ENCODE results near the gene GNPTAB. TPM values are rescaled to one million over a fixed set of nuclear protein-coding genes. Genes with fewer than 3 reads are reported as not detected.

The GNPTAB gene
- total RNA-seq, 1 experiment from 2014 or later: 25.4 TPM

GRCh38 chr12:101733166-101733565 lies 97.6 kb downstream of the GNPTAB start (continued):
- TF ChIP-seq GTF2I (CRISPR knock-in tag; conservative IDR thresholded peaks at IDR 0.05) (no peak), ATF6 (CRISPR knock-in tag; IDR thresholded peaks at IDR 0.05) (no peak), GRHL2 (CRISPR knock-in tag; IDR thresholded peaks at IDR 0.05; ENCODE audit: insufficient replicate concordance, severe bottlenecking) (no peak), ERG (CRISPR knock-in tag; IDR thresholded peaks at IDR 0.05) (no peak), NFATC4 (CRISPR knock-in tag; IDR thresholded peaks at IDR 0.05) (no peak), USF1 (CRISPR knock-in tag; IDR thresholded peaks at IDR 0.05) (no peak), E2F1 (CRISPR knock-in tag; IDR thresholded peaks at IDR 0.05) (no peak), USF2 (CRISPR knock-in tag; IDR thresholded peaks at IDR 0.05) (no peak), GABPB1 (CRISPR knock-in tag; IDR thresholded peaks at IDR 0.05) (no peak), MAX (CRISPR knock-in tag; IDR thresholded peaks at IDR 0.05) (no peak), FOXP4 (CRISPR knock-in tag; IDR thresholded peaks at IDR 0.05) (no peak), SOX15 (CRISPR knock-in tag; IDR thresholded peaks at IDR 0.05) (no peak)

- TF ChIP-seq ESRRA (CRISPR knock-in tag; IDR thresholded peaks at IDR 0.05; ENCODE audit: borderline replicate concordance): no peak
- no peak for TF ChIP-seq CREB1 (CRISPR knock-in tag; IDR thresholded peaks at IDR 0.05)
- no peak for TF ChIP-seq ZNF671 (CRISPR knock-in tag; IDR thresholded peaks at IDR 0.05)
- no peak for TF ChIP-seq USF2 (CRISPR knock-in tag; IDR thresholded peaks at IDR 0.05)
- Mint-ChIP-seq H3K36me3 (no peaks in the 10 kb centered on the region), H3K27ac (no peak overlapping the region), H3K27me3 (ENCODE audit: low read depth) (no peaks in the 10 kb centered on the region), H3K4me3 (no peak overlapping the region), H3K4me1 (no peaks in the 10 kb centered on the region), H3K9me3 (no peaks in the 10 kb centered on the region)
- ATAC-seq: no peak
- ChIA-PET CTCF (no interaction called here), POLR2A (no interaction called here)
- no peak for DNase-seq (ENCODE audit: low spot score)
Measured at GRCh38 chr12:101732318-101732717, 98.4 kb downstream of the GNPTAB start.

- CTCF ChIA-PET: no interaction called here
- ATAC-seq (no peak), DNase-seq (ENCODE audit: low spot score) (no peak)
- Mint-ChIP-seq H3K27me3 (ENCODE audit: low read depth) (no peaks in the 10 kb centered on the region), H3K4me3 (no peak overlapping the region), H3K9me3 (no peaks in the 10 kb centered on the region), H3K4me1 (no peaks in the 10 kb centered on the region), H3K27ac (no peak overlapping the region), H3K36me3 (no peaks in the 10 kb centered on the region)
- POLR2A ChIA-PET: no interaction called here
- TF ChIP-seq ZNF232 (CRISPR knock-in tag; IDR thresholded peaks at IDR 0.05) (no peak), AFF4 (CRISPR knock-in tag; IDR thresholded peaks at IDR 0.05; ENCODE audit: borderline replicate concordance) (no peak), ZSCAN18 (CRISPR knock-in tag; IDR thresholded peaks at IDR 0.05) (no peak), ZNF219 (CRISPR knock-in tag; IDR thresholded peaks at IDR 0.05; ENCODE audit: borderline replicate concordance) (no peak), MAX (CRISPR knock-in tag; IDR thresholded peaks at IDR 0.05) (no peak)
Measured at GRCh38 chr12:101729842-101730241, 100.9 kb downstream of the GNPTAB start.

Data from WTC11 (cell line).